Effector memory CD8-positive, alpha-beta T cell (primary cell): Measurements from ENCODE around the gene AKAP11.

Source experiments
- ATAC-seq: fragments of 150-1000 bp; cut with Tn5 transposase; replicated peaks from 2 replicates; pipeline ENCODE4 v1.10.0; 2021; ENCODE audit warnings: mild to moderate bottlenecking, moderate library complexity
- DNase-seq, 3 experiments: peaks; one replicate each; pipeline ENCODE4 v3.0.0; 2021
- H3K27ac Mint-ChIP-seq, 2 donors: one replicate each; pipeline ENCODE4 v1.8.0; 2022; ENCODE audit warnings: mild to moderate bottlenecking in 2 of 2, mixed read lengths in 2 of 2, moderate library complexity in 2 of 2
- H3K27me3 Mint-ChIP-seq, 2 donors: one replicate each; pipeline ENCODE4 v1.8.0; 2022; ENCODE audit warnings: mixed read lengths in 2 of 2
- H3K36me3 Mint-ChIP-seq: one replicate; pipeline ENCODE4 v1.8.0; 2022; ENCODE audit warnings: mild to moderate bottlenecking, moderate library complexity, mixed read lengths; ENCODE audit not compliant: insufficient read depth
- H3K4me1 Mint-ChIP-seq, 2 donors: one replicate each; pipeline ENCODE4 v1.8.0; 2022; ENCODE audit warnings: low read depth in 2 of 2, mixed read lengths in 2 of 2
- H3K4me3 Mint-ChIP-seq, 2 donors: one replicate each; pipeline ENCODE4 v1.8.0; 2022; ENCODE audit warnings: mild to moderate bottlenecking in 2 of 2, mixed read lengths in 2 of 2, moderate library complexity in 2 of 2
- H3K9me3 Mint-ChIP-seq, 2 donors: one replicate each; pipeline ENCODE4 v1.8.0; 2022; ENCODE audit warnings: mixed read lengths in 2 of 2

AKAP11 gene

GRCh38 chr13:42259515-42259914, 12.4 kb upstream of the AKAP11 start:
- H3K27ac Mint-ChIP-seq = no peak overlapping the region
- no peak overlapping the region for H3K4me3 Mint-ChIP-seq
- H3K27me3 Mint-ChIP-seq = peaks cover 16 to 32% of the 10 kb centered on the region in 2 donors
- no peaks in the 10 kb centered on the region for H3K9me3 Mint-ChIP-seq
- H3K36me3 Mint-ChIP-seq = no peaks in the 10 kb centered on the region
- no peak for ATAC-seq
- DNase-seq = no peak
- H3K4me1 Mint-ChIP-seq = no peaks in the 10 kb centered on the region

DNA sequence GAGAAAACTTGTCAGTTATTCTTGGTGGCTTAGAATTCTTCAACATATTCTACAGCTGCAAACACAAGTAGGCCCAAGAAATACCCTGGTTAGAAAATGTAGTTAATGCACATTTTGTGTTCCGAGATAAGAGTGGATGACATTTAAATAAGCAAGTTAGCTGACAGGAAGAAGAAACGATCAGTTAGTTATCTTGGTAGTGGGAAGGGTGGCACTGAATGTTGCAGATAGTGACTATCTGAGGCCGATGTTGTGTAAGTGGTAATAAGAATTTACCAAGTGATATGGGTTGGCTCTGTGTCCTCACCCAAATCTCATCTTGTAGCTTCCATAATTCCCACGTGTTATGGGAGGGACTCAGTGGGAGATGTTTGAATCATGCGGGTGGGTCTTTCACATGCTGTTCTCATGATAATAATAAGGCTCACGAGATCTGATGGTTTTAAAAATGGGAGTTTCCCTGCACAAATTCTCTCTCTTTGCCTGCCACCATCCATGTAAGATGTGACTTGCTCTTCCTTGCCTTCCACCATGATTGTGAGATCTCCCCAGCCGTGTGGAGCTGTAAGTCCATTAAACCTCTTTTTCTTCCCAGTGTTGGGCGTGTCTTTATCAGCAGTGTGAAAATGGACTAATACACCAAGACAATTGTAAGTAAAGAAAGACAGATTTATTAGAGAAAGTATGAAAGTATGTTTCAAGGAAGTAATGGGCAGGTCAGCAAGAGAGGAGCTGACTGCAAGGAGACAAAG, 10.9 kb upstream of the AKAP11 start:
- H3K27ac Mint-ChIP-seq = no peak overlapping the region
- no peak for ATAC-seq
- H3K36me3 Mint-ChIP-seq = no peaks in the 10 kb centered on the region
- no peak for DNase-seq
- no peaks in the 10 kb centered on the region for H3K9me3 Mint-ChIP-seq
- H3K4me1 Mint-ChIP-seq = no peaks in the 10 kb centered on the region
- H3K4me3 Mint-ChIP-seq = no peak overlapping the region
- H3K27me3 Mint-ChIP-seq = peaks cover 16 to 32% of the 10 kb centered on the region in 2 donors

- DNase-seq = no peak
- H3K4me1 Mint-ChIP-seq = peaks cover 12 to 14% of the 10 kb centered on the region in 2 donors
- peaks cover 5% of the 10 kb centered on the region for H3K36me3 Mint-ChIP-seq
- no peak overlapping the region for H3K4me3 Mint-ChIP-seq
- no peaks in the 10 kb centered on the region for H3K9me3 Mint-ChIP-seq
- H3K27me3 Mint-ChIP-seq = peaks cover 4 to 21% of the 10 kb centered on the region in 2 donors
- no peak overlapping the region for H3K27ac Mint-ChIP-seq
- no peak for ATAC-seq
Measured at GRCh38 chr13:42266473-42266872, 5.5 kb upstream of the AKAP11 start.

- no peak for ATAC-seq
- DNase-seq = no peak
- H3K27me3 Mint-ChIP-seq = peaks cover 0 to 11% of the 10 kb centered on the region in 2 donors
- peak overlapping the region; percentile 94 to 96 for H3K4me3 Mint-ChIP-seq
- peaks cover 18% of the 10 kb centered on the region for H3K36me3 Mint-ChIP-seq
- H3K9me3 Mint-ChIP-seq = no peaks in the 10 kb centered on the region
- H3K4me1 Mint-ChIP-seq = peaks cover 30 to 39% of the 10 kb centered on the region in 2 donors
- H3K27ac Mint-ChIP-seq = peak overlapping the region; percentile 98 to 99
Measured at GRCh38 chr13:42270160-42270856, 1.6 kb upstream of the AKAP11 start.

- ATAC-seq = no peak
- no peak for DNase-seq
- H3K27me3 Mint-ChIP-seq = peaks cover 0 to 11% of the 10 kb centered on the region in 2 donors
- peaks cover 18% of the 10 kb centered on the region for H3K36me3 Mint-ChIP-seq
- no peaks in the 10 kb centered on the region for H3K9me3 Mint-ChIP-seq
- H3K4me1 Mint-ChIP-seq = peaks cover 32 to 44% of the 10 kb centered on the region in 2 donors
- peak overlapping the region; percentile 94 to 96 for H3K4me3 Mint-ChIP-seq
- H3K27ac Mint-ChIP-seq = peak overlapping the region; percentile 98 to 99
Measured at GRCh38 chr13:42270857-42271215, 1.1 kb upstream of the AKAP11 start.

DNA sequence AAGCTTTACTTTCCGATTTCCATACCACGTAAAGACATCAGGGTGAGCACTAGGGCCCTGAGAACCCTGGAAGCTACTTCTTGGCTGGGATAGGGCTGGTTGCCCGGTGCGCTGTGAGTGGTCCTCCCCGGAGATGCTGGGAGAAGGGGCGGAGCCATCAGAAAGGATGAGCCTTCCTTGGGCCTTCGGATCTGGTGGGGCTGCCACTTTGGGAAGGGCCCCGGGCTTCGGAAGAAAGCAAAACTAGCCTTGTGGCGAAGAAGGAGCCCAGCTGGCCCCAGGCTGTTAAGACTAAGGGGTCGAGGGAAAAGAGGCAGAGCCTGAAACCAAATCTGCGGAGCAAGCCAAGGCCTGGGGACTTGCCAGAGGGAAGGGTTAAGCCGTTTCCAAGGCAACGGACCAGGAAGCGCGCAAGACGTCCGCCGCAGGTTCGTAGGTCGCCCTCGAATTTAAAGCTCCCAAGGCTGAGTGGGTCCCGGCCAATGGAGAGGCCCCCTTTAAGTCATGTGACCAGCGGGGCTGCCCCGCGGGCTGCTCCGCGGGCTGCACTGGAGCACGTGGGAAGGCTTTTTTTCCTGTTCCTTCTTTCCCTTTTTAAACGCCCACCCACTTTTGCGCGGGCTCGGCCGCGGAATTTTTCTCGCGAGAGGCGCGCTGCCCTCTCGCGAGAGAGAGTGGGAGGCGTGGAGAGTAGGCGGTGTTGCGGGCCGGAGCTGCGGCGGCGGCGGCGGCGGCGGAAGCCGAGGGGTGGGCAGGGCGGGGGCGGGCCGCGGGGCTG, 426 bp upstream of the AKAP11 start:
- Mint-ChIP-seq H3K36me3 (peaks cover 18% of the 10 kb centered on the region), H3K4me3 (peak overlapping the region; percentile 94 to 96), H3K4me1 (peaks cover 32 to 49% of the 10 kb centered on the region in 2 donors), H3K27ac (peak overlapping the region; percentile 98 to 99), H3K9me3 (no peaks in the 10 kb centered on the region), H3K27me3 (peaks cover 0 to 11% of the 10 kb centered on the region in 2 donors)
- DNase-seq (peak; percentile 90 to 92 (median 92)), ATAC-seq (peak; percentile 88)

DNA sequence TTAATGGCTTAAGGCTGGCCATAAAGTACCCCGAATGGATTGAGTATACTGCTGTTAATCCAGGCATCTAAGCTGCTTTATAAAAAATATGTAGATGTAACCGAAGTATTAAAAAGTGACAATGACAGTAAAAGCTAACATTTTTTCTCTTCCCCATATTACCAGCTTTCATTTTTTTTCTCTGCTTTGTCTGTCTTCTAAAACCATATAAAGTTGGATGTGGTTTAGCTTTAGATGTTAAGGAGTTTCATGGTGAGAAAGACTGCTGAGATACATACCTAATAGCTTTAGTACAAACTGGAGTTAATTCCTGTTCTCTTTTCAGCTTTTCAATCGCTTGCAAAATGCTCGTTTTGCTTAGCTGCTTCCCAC, 838 bp downstream of the AKAP11 start:
- Mint-ChIP-seq H3K27me3 (peaks cover 0 to 2% of the 10 kb centered on the region in 2 donors), H3K4me3 (peak overlapping the region; percentile 94 to 96), H3K27ac (peak overlapping the region; percentile 98 to 99), H3K4me1 (peaks cover 35 to 58% of the 10 kb centered on the region in 2 donors), H3K9me3 (no peaks in the 10 kb centered on the region), H3K36me3 (peaks cover 18% of the 10 kb centered on the region)
- DNase-seq = no peak
- ATAC-seq = no peak

- DNase-seq = no peak
Measured at GRCh38 chr13:42274386-42275097, 2.6 kb downstream of the AKAP11 start.

DNA sequence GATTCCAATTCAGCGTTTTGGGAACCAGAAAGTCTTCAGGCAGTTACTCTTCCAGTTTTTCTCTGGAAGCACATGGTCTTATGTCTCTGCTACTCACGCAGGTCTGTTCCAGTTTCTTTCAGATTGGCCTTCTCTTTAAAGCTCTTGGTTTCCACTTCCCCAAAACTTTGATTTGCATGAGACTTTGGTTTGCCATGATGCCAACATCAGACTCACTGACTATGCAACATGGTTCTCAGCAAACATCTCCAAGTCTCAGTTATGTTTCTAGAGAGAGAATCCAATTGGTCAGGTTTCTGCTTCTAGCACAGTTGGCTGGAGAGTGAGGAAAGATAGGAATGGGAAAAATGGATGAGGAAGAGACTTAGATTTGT, 3.1 kb downstream of the AKAP11 start:
- peaks cover 38 to 63% of the 10 kb centered on the region in 2 donors for H3K4me1 Mint-ChIP-seq
- ATAC-seq (no peak), DNase-seq (no peak)
- no peaks in the 10 kb centered on the region for H3K27me3 Mint-ChIP-seq
- H3K4me3 Mint-ChIP-seq = peak overlapping the region in 1 of 2 donors; percentile 60
- peaks cover 18% of the 10 kb centered on the region for H3K36me3 Mint-ChIP-seq
- peak overlapping the region in 1 of 2 donors; percentile 70 for H3K27ac Mint-ChIP-seq
- H3K9me3 Mint-ChIP-seq = no peaks in the 10 kb centered on the region

More at GRCh38 chr13:42274386-42275097, 2.6 kb downstream of the AKAP11 start:
- no peak for ATAC-seq
- H3K9me3 Mint-ChIP-seq = no peaks in the 10 kb centered on the region
- H3K27ac Mint-ChIP-seq = peak overlapping the region; percentile 49 to 70
- H3K4me1 Mint-ChIP-seq = peaks cover 38 to 63% of the 10 kb centered on the region in 2 donors
- H3K4me3 Mint-ChIP-seq = peak overlapping the region; percentile 3 to 60
- H3K27me3 Mint-ChIP-seq = no peaks in the 10 kb centered on the region
- peaks cover 18% of the 10 kb centered on the region for H3K36me3 Mint-ChIP-seq

GRCh38 chr13:42275506-42275905, 3.6 kb downstream of the AKAP11 start:
- H3K36me3 Mint-ChIP-seq = peaks cover 18% of the 10 kb centered on the region
- peak overlapping the region in 1 of 2 donors; percentile 74 for H3K27ac Mint-ChIP-seq
- H3K4me1 Mint-ChIP-seq = peaks cover 35 to 59% of the 10 kb centered on the region in 2 donors

GRCh38 chr13:42276683-42277082, 4.7 kb downstream of the AKAP11 start:
- no peaks in the 10 kb centered on the region for H3K27me3 Mint-ChIP-seq
- no peaks in the 10 kb centered on the region for H3K9me3 Mint-ChIP-seq
- H3K27ac Mint-ChIP-seq = peak overlapping the region in 1 of 2 donors; percentile 74
- peaks cover 12% of the 10 kb centered on the region for H3K36me3 Mint-ChIP-seq
- H3K4me3 Mint-ChIP-seq = peak overlapping the region in 1 of 2 donors; percentile 55
- ATAC-seq (no peak), DNase-seq (no peak)
- peaks cover 25 to 50% of the 10 kb centered on the region in 2 donors for H3K4me1 Mint-ChIP-seq

More at GRCh38 chr13:42275506-42275905, 3.6 kb downstream of the AKAP11 start:
- Mint-ChIP-seq H3K4me3 (no peak overlapping the region), H3K9me3 (no peaks in the 10 kb centered on the region), H3K27me3 (no peaks in the 10 kb centered on the region)
- DNase-seq (no peak), ATAC-seq (no peak)

DNA sequence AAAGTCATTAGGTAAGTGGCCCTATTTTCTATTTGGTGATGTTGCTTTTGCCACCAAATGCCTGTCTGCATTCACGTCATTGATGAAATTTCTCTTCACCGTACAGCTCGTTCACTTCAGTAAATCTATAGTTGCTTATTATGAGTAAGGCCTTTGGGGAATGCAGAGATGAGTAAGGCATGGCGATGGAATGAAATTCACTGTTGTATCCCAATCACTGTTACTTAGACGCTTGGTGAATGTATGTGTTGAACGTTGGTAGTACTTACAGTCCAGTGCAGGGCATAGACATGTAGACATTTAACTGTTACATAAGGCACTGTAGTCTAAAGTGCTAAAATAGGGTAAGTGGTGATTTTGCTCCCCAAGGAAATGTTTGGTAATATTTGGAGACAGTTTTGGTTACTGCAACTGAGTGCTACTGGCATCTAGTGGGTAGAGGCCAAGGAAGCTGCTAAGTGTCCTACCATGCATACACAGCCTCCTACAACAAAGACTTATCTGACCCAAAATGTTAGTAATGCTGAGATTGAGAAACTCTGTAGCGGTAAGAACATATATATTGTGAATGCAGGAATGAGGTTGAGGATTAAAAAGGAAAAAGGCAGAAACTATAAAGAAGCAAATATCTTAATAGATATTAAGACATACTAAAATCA, 5.8 kb downstream of the AKAP11 start:
- peak overlapping the region in 1 of 2 donors; percentile 55 for H3K4me3 Mint-ChIP-seq
- H3K27ac Mint-ChIP-seq = peak overlapping the region in 1 of 2 donors; percentile 74
- ATAC-seq = no peak
- H3K9me3 Mint-ChIP-seq = no peaks in the 10 kb centered on the region
- DNase-seq = no peak
- peaks cover 25 to 50% of the 10 kb centered on the region in 2 donors for H3K4me1 Mint-ChIP-seq
- peaks cover 3% of the 10 kb centered on the region for H3K36me3 Mint-ChIP-seq
- H3K27me3 Mint-ChIP-seq = no peaks in the 10 kb centered on the region
